Cortex of kidney (tissue), 1 donor: ENCODE results near the gene IER3IP1.
"Not testable (repeated sequence)": the region's sequence is repeated elsewhere in the genome, so short reads cannot be mapped to it uniquely, and the experiment has no call there.

Source experiments
- DNase-seq: peaks from one replicate; lab custom pipeline; 2025; lab: John Stamatoyannopoulos, UW

Gene IER3IP1

GRCh38 chr18:47158404-47158803 lies 17.8 kb downstream of the IER3IP1 start:
- not testable (repeated sequence) for DNase-seq

GRCh38 chr18:47151439-47151838 lies 24.7 kb downstream of the IER3IP1 start:
- no peak for DNase-seq

- no peak for DNase-seq
Observed at GRCh38 chr18:47150824-47151366, 25.3 kb downstream of the IER3IP1 start.

- DNase-seq: peak; percentile 44
Observed at GRCh38 chr18:47150029-47150823, 25.9 kb downstream of the IER3IP1 start, which contains the start of gene HDHD2. Gene HDHD2, minus strand, starts transcription at chr18:47150500. Its CDS starts 14,061 bp downstream, at chr18:47136439.

- DNase-seq: no peak
Observed at GRCh38 chr18:47149457-47150028, 26.6 kb downstream of the IER3IP1 start.

- no peak for DNase-seq
Observed at GRCh38 chr18:47146206-47146605, 30.0 kb downstream of the IER3IP1 start.

- no peak for DNase-seq
Observed at GRCh38 chr18:47143899-47144485, 32.2 kb downstream of the IER3IP1 start.

GRCh38 chr18:47143153-47143552 lies 33.0 kb downstream of the IER3IP1 start:
- DNase-seq: no peak

GRCh38 chr18:47141289-47141688 lies 34.9 kb downstream of the IER3IP1 start:
- no peak for DNase-seq

- DNase-seq: no peak
Observed at GRCh38 chr18:47121146-47121545, 55.0 kb downstream of the IER3IP1 start.

GRCh38 chr18:47120428-47120827 lies 55.7 kb downstream of the IER3IP1 start:
- no peak for DNase-seq

- DNase-seq: no peak
Observed at GRCh38 chr18:47118981-47119380, 57.2 kb downstream of the IER3IP1 start.

- no peak for DNase-seq
Observed at GRCh38 chr18:47115205-47115604, 61.0 kb downstream of the IER3IP1 start.

- DNase-seq: no peak
Observed at GRCh38 chr18:47113796-47114540, 62.2 kb downstream of the IER3IP1 start.

- DNase-seq: no peak
Observed at GRCh38 chr18:47110492-47111274, 65.5 kb downstream of the IER3IP1 start.

- DNase-seq: no peak
Observed at GRCh38 chr18:47109720-47110119, 66.4 kb downstream of the IER3IP1 start.

GRCh38 chr18:47108998-47109405 lies 67.2 kb downstream of the IER3IP1 start:
- DNase-seq: no peak

GRCh38 chr18:47108373-47108772 lies 67.8 kb downstream of the IER3IP1 start:
- no peak for DNase-seq
